B cell (primary cell): ENCODE measurements around the gene PLAU. TPM values are rescaled to one million over a fixed set of nuclear protein-coding genes. Genes with fewer than 3 reads are reported as not detected.

Experiments used
- ATAC-seq: fragments of 200-7000 bp; cut with Tn5 transposase; one replicate; pipeline ENCODE4 v1.10.0; 2021; ENCODE audit warnings: low read depth, mild to moderate bottlenecking, moderate number of reproducible peaks, moderate library complexity
- CTCF ChIA-PET: fragments of 350-600 bp; sonication (Branson Sonifier 250); formaldehyde crosslinking; loops from one replicate; lab custom pipeline; 2021; ENCODE audit warnings: antibody characterized with exemption, inconsistent platforms; lab: Charles Lee
- POLR2A ChIA-PET: fragments of 350-600 bp; sonication (Branson Sonifier 250); formaldehyde crosslinking; loops from one replicate; lab custom pipeline; 2021; ENCODE audit warnings: antibody characterized with exemption; lab: Charles Lee
- DNase-seq: peaks from one replicate; pipeline ENCODE4 v3.0.0; 2013
- H2AFZ ChIP-seq: 2 replicates; pipeline ENCODE4 v1.6.1; 2012; ENCODE audit warnings: mild to moderate bottlenecking, low read depth, low read length; ENCODE audit not compliant: insufficient read depth, poor library complexity, severe bottlenecking
- H3K27ac ChIP-seq, 2 donors: 1 replicate in 1 of 2; 2 replicates in 1 of 2; pipeline ENCODE4 v1.5.1; 2012 to 2013; ENCODE audit warnings: low read length in 2 of 2, mild to moderate bottlenecking in 2 of 2, moderate library complexity in 1 of 2
- H3K27me3 ChIP-seq, 4 experiments: fragments of 200-600 bp in 1 of 4; sonication (generic) in 1 of 4; replicated peaks in 1 of 4; 1 replicate in 2 of 4; 2 replicates in 2 of 4; pipeline versions ENCODE4 v1.6.1 to v1.7.0; 2013 to 2016; ENCODE audit warnings: low read length in 3 of 4, mild to moderate bottlenecking in 2 of 4, mixed read lengths in 1 of 4, moderate library complexity in 1 of 4; ENCODE audit not compliant: insufficient read depth in 4 of 4, control insufficient read depth in 3 of 4; ENCODE audit errors: control extremely low read depth in 1 of 4
- H3K36me3 ChIP-seq, 2 experiments: replicated peaks in 1 of 2; 1 replicate in 1 of 2; 2 replicates in 1 of 2; pipeline versions ENCODE4 v1.6.1 to v1.7.1; 2013; ENCODE audit warnings: low read length in 1 of 2; ENCODE audit not compliant: insufficient read depth in 2 of 2, control insufficient read depth in 1 of 2; ENCODE audit errors: control extremely low read depth in 1 of 2, extremely low read depth in 1 of 2
- H3K4me1 ChIP-seq, 2 donors: fragments of 200-600 bp in 1 of 2; sonication (generic) in 1 of 2; 1 replicate in 1 of 2; 2 replicates in 1 of 2; pipeline versions ENCODE4 v1.5.1 to v1.6.1; 2013 to 2017; ENCODE audit warnings: low read length in 2 of 2; ENCODE audit not compliant: control insufficient read depth in 2 of 2, insufficient read depth in 2 of 2
- H3K4me2 ChIP-seq: replicated peaks from 2 replicates; pipeline ENCODE3; 2012; ENCODE audit warnings: mild to moderate bottlenecking, low read depth, low read length; ENCODE audit not compliant: poor library complexity, severe bottlenecking
- H3K4me3 ChIP-seq, 5 experiments: fragments of 200-600 bp in 1 of 5; sonication (generic) in 1 of 5; 1 replicate in 3 of 5; 2 replicates in 2 of 5; pipeline versions ENCODE4 v1.5.1 to v1.7.0; 2011 to 2016; ENCODE audit warnings: low read length in 4 of 5, mild to moderate bottlenecking in 4 of 5, low read depth in 2 of 5, control low read depth in 1 of 5, moderate library complexity in 1 of 5; ENCODE audit not compliant: insufficient read depth in 1 of 5; ENCODE audit errors: control extremely low read depth in 1 of 5, extremely low read depth in 1 of 5
- H3K79me2 ChIP-seq: fragments of 200-600 bp; sonication (generic); one replicate; pipeline ENCODE4 v1.6.0; 2016; ENCODE audit warnings: low read length; ENCODE audit not compliant: control insufficient read depth, insufficient read depth
- H3K9ac ChIP-seq: fragments of 200-600 bp; sonication (generic); 2 replicates; pipeline ENCODE4 v1.6.1; 2017; ENCODE audit warnings: mild to moderate bottlenecking, low read length, moderate library complexity
- H3K9me3 ChIP-seq, 3 donors: one replicate each; pipeline versions ENCODE4 v1.6.1 to v1.7.1; 2013; ENCODE audit warnings: low read length in 2 of 3; ENCODE audit not compliant: control insufficient read depth in 2 of 3, insufficient read depth in 1 of 3; ENCODE audit errors: control extremely low read depth in 1 of 3
- H4K20me1 ChIP-seq: 2 replicates; pipeline ENCODE4 v1.6.0; 2012; ENCODE audit warnings: mild to moderate bottlenecking, low read length; ENCODE audit not compliant: insufficient read depth, control insufficient read depth, poor library complexity, severe bottlenecking
- H3K27ac Mint-ChIP-seq: one replicate; pipeline ENCODE4 v1.8.0; 2021; ENCODE audit warnings: mixed read lengths
- H3K27me3 Mint-ChIP-seq: one replicate; pipeline ENCODE4 v1.8.0; 2021; ENCODE audit warnings: mixed read lengths
- H3K4me1 Mint-ChIP-seq: one replicate; pipeline ENCODE4 v1.8.0; 2021; ENCODE audit warnings: mixed read lengths
- H3K4me3 Mint-ChIP-seq: one replicate; pipeline ENCODE4 v1.8.0; 2021; ENCODE audit warnings: mixed read lengths
- H3K9me3 Mint-ChIP-seq: one replicate; pipeline ENCODE4 v1.8.0; 2022; ENCODE audit warnings: mixed read lengths; ENCODE audit not compliant: insufficient read depth
- CTCF ChIP-seq: fragments of 200-600 bp; IDR thresholded peaks from one replicate; pipeline ENCODE4 v1.8.0; 2022; ENCODE audit warnings: antibody characterized with exemption, mild to moderate bottlenecking
- EZH2 ChIP-seq: IDR thresholded peaks from 2 replicates; pipeline ENCODE4 v1.6.1; 2012; ENCODE audit warnings: borderline replicate concordance, low read depth, mild to moderate bottlenecking, moderate library complexity, low read length; ENCODE audit not compliant: insufficient read depth, poor library complexity, severe bottlenecking
- WGBS: methylation state at CpG from one replicate; pipeline ENCODE4 v1.1.5; 2013; ENCODE audit warnings: missing lambda C conversion rate; ENCODE audit not compliant: insufficient coverage; 5-methylcytosine and 5-hydroxymethylcytosine counted together
- intact Hi-C: fragments of 100-400 bp; cut with micrococcal nuclease; formaldehyde crosslinking; loops from one replicate; pipeline ENCODE4 v1.10.0; 2022
- polyA plus RNA-seq: library from polyadenylated mRNA; depleted of rRNA; stranded (reverse); fragments of >200 nt; gene quantifications from 2 replicates; pipeline ENCODE4 v1.2.3, GENCODE V29; 2012
- total RNA-seq, 2 donors: library from RNA; stranded (reverse); fragments of 120-200 nt in 1 of 2; gene quantifications; 1 replicate in 1 of 2; 2 replicates in 1 of 2; pipeline versions ENCODE4 v1.2.3 to v1.2.4, GENCODE V29; 2013 to 2022

The PLAU gene
- total and polyA plus RNA-seq, 2 donors (not counting 1 experiment from before 2014, with no cell fraction given): 0.04 TPM; not detected in 1

GRCh38 chr10:73881221-73881919 is 29.6 kb upstream of the PLAU start:
- no peaks in the 10 kb centered on the region for H3K27me3 Mint-ChIP-seq
- no peak for TF ChIP-seq EZH2
- TF ChIP-seq CTCF: no peak
- no peaks in the 10 kb centered on the region for H3K27me3 ChIP-seq
- intact Hi-C loops: no loop called here
- 83% methylated on average over 2 of the region's 3 CpGs for WGBS
- H3K4me2 ChIP-seq: no peak overlapping the region
- H3K9me3 ChIP-seq: no peaks in the 10 kb centered on the region
- no peaks in the 10 kb centered on the region for H3K9me3 Mint-ChIP-seq
- H3K27ac Mint-ChIP-seq: no peak overlapping the region
- no peaks in the 10 kb centered on the region for H3K79me2 ChIP-seq
- no peak overlapping the region for H2AFZ ChIP-seq
- peaks cover 16% of the 10 kb centered on the region for H3K4me1 Mint-ChIP-seq
- no peak for ATAC-seq
- peaks cover 8 to 13% of the 10 kb centered on the region in 2 donors for H3K4me1 ChIP-seq
- ChIA-PET POLR2A (no interaction called here), CTCF (interaction anchor here (2.8 to 16.5 kb wide), 5 partner anchors 16 to 200 kb away, joined by 11 to 498 read pairs (median 57); no protein-coding TSS in a partner anchor)
- H3K4me3 ChIP-seq: no peak overlapping the region
- no peaks in the 10 kb centered on the region for H3K36me3 ChIP-seq
- no peak for DNase-seq
- no peak overlapping the region for H3K9ac ChIP-seq
- no peak overlapping the region for H3K27ac ChIP-seq
- H4K20me1 ChIP-seq: no peaks in the 10 kb centered on the region
- H3K4me3 Mint-ChIP-seq: no peak overlapping the region

GRCh38 chr10:73884017-73884416 is 26.9 kb upstream of the PLAU start:
- Histone ChIP-seq H3K4me3 (no peak overlapping the region), H3K27me3 (no peaks in the 10 kb centered on the region), H3K9me3 (no peaks in the 10 kb centered on the region), H3K4me2 (no peak overlapping the region), H3K4me1 (peaks cover 10 to 18% of the 10 kb centered on the region in 2 donors), H3K27ac (no peak overlapping the region), H2AFZ (no peak overlapping the region), H3K79me2 (no peaks in the 10 kb centered on the region), H3K9ac (no peak overlapping the region), H4K20me1 (no peaks in the 10 kb centered on the region), H3K36me3 (no peaks in the 10 kb centered on the region)
- Mint-ChIP-seq H3K4me3 (no peak overlapping the region), H3K27me3 (no peaks in the 10 kb centered on the region), H3K27ac (no peak overlapping the region), H3K4me1 (peaks cover 15% of the 10 kb centered on the region), H3K9me3 (no peaks in the 10 kb centered on the region)
- ChIA-PET CTCF (interaction anchor here (1.1 to 16.5 kb wide), 5 partner anchors 33 to 234 kb away, joined by 3 to 498 read pairs (median 219); no protein-coding TSS in a partner anchor), POLR2A (no interaction called here)
- DNase-seq: no peak
- TF ChIP-seq CTCF (no peak), EZH2 (no peak)
- no peak for ATAC-seq
- intact Hi-C loops: no loop called here
- WGBS: 100% methylated on average over 1 of the region's 3 CpGs
